HCT116 (cell line): ENCODE measurements around the gene PRKAG2. TPM values are rescaled to one million over a fixed set of nuclear protein-coding genes. Genes with fewer than 3 reads are reported as not detected.

Experiments
- ATAC-seq: fragments of 200-7000 bp; cut with Tn5 transposase; 2 replicates; pipeline ENCODE4 v1.9.1; 2020; ENCODE audit warnings: mild to moderate bottlenecking, moderate library complexity
- BruUV-seq: library from RNA; stranded (reverse); fragments of 400-500 nt; replicated peaks from 2 replicates; lab custom pipeline; 2021; lab: Mats Ljungman, UMichigan
- CTCF ChIA-PET: fragments of 300-600 bp; sonication (Branson Sonifier 250); formaldehyde crosslinking; loops from one replicate; lab custom pipeline; 2021; ENCODE audit warnings: antibody characterized with exemption; lab: Charles Lee
- POLR2A ChIA-PET: fragments of 300-600, 350-600 bp; sonication (Branson Sonifier 250); formaldehyde crosslinking; loops from one replicate; lab custom pipeline; 2021; ENCODE audit warnings: antibody characterized with exemption; lab: Charles Lee
- RAD21 ChIA-PET, 2 experiments: fragments of 300-600 bp; sonication (Branson Sonifier 250); formaldehyde crosslinking; loops; one replicate each; lab custom pipeline; 2023; ENCODE audit warnings: low total read pairs in 2 of 2; ENCODE audit not compliant: uncharacterized antibody in 2 of 2, unreplicated experiment in 2 of 2, low non-redundant PET in 1 of 2; lab: Charles Lee
- DNase-seq: peaks from one replicate; pipeline ENCODE4 v3.0.0-alpha.2; 2010; ENCODE audit warnings: low read depth, low spot score
- H2AFZ ChIP-seq: fragments of 200-600 bp; shearing (Covaris generic), sonication (generic); 2 replicates; pipeline ENCODE4 v1.6.1; 2017; ENCODE audit warnings: low read depth, mixed run types, mixed read lengths, antibody characterized with exemption, low read length; ENCODE audit not compliant: poor library complexity, severe bottlenecking
- H3K27ac ChIP-seq: 2 replicates; pipeline ENCODE4 v1.5.1; 2012; ENCODE audit warnings: low read depth, low read length
- H3K27me3 ChIP-seq: fragments of 200-600 bp; sonication (generic); 2 replicates; pipeline ENCODE4 v1.6.1; 2016; ENCODE audit warnings: mixed run types, low read length, mixed read lengths; ENCODE audit not compliant: insufficient read depth
- H3K36me3 ChIP-seq, 2 experiments: fragments of 200-500 bp in 1 of 2; fragments of 200-600 bp in 1 of 2; sonication (Bioruptor generic) in 1 of 2; sonication (generic) in 1 of 2; 2 replicates each; pipeline versions ENCODE4 v1.5.1 to v1.6.1; 2014 to 2016; ENCODE audit warnings: low read length in 2 of 2, inconsistent platforms in 1 of 2, mixed read lengths in 1 of 2, mixed run types in 1 of 2; ENCODE audit not compliant: insufficient read depth in 2 of 2, control insufficient read depth in 1 of 2
- H3K4me1 ChIP-seq, 2 experiments: fragments of 200-600 bp in 1 of 2; sonication (generic) in 1 of 2; 2 replicates each; pipeline versions ENCODE4 v1.5.1 to v1.6.1; 2012 to 2017; ENCODE audit warnings: low read length in 2 of 2, inconsistent platforms in 1 of 2, mild to moderate bottlenecking in 1 of 2, mixed read lengths in 1 of 2, mixed run types in 1 of 2, moderate library complexity in 1 of 2; ENCODE audit not compliant: insufficient read depth in 2 of 2, control insufficient read depth in 1 of 2
- H3K4me2 ChIP-seq: fragments of 200-600 bp; sonication (generic); 2 replicates; pipeline ENCODE4 v1.6.1; 2017; ENCODE audit warnings: mixed run types, low read length, mixed read lengths
- H3K4me3 ChIP-seq, 2 experiments: fragments of 200-600 bp in 1 of 2; sonication (generic) in 1 of 2; replicated peaks in 1 of 2; 2 replicates each; pipeline ENCODE4 v1.5.1; 2011 to 2016; ENCODE audit warnings: low read length in 2 of 2, control low read depth in 1 of 2, low read depth in 1 of 2, mild to moderate bottlenecking in 1 of 2, mixed read lengths in 1 of 2, mixed run types in 1 of 2
- H3K79me2 ChIP-seq: fragments of 200-600 bp; sonication (generic); 2 replicates; pipeline ENCODE4 v1.6.1; 2017; ENCODE audit warnings: mild to moderate bottlenecking, mixed run types, low read length, moderate library complexity, mixed read lengths; ENCODE audit not compliant: insufficient read depth
- H3K9ac ChIP-seq: fragments of 200-600 bp; sonication (generic); 2 replicates; pipeline ENCODE4 v1.6.1; 2016; ENCODE audit warnings: low read length, mixed read lengths
- H3K9me2 ChIP-seq: fragments of 200-600 bp; sonication (generic), shearing (Covaris generic); 2 replicates; pipeline ENCODE4 v1.6.1; 2017; ENCODE audit warnings: mixed run types, mild to moderate bottlenecking, moderate library complexity; ENCODE audit not compliant: insufficient read depth
- H3K9me3 ChIP-seq, 2 experiments: fragments of 200-500 bp in 1 of 2; fragments of 200-600 bp in 1 of 2; sonication (Bioruptor generic) in 1 of 2; sonication (generic) in 1 of 2; 2 replicates each; pipeline ENCODE4 v1.6.1; 2014 to 2017; ENCODE audit warnings: low read length in 2 of 2, mixed read lengths in 2 of 2, inconsistent platforms in 1 of 2, low read depth in 1 of 2, mild to moderate bottlenecking in 1 of 2, mixed run types in 1 of 2, moderate library complexity in 1 of 2; ENCODE audit not compliant: control insufficient read depth in 1 of 2, insufficient read depth in 1 of 2
- H4K20me1 ChIP-seq: fragments of 200-600 bp; sonication (generic), shearing (Covaris generic); 2 replicates; pipeline ENCODE4 v1.6.1; 2017; ENCODE audit warnings: mixed run types, mild to moderate bottlenecking, moderate library complexity; ENCODE audit not compliant: insufficient read depth
- SP1 ChIP-seq: IDR thresholded peaks from 2 replicates; pipeline ENCODE4 v1.6.1; 2012; ENCODE audit warnings: low read depth
- YY1 ChIP-seq: IDR thresholded peaks from 2 replicates; pipeline ENCODE4 v1.6.1; 2011; ENCODE audit warnings: low read length, low read depth, moderate library complexity, mild to moderate bottlenecking; ENCODE audit not compliant: insufficient replicate concordance; ENCODE audit errors: extremely low read depth
- ZNF274 ChIP-seq: fragments of 200-500 bp; sonication (Bioruptor generic); IDR thresholded peaks from 2 replicates; pipeline ENCODE4 v1.6.1; 2014; ENCODE audit warnings: mild to moderate bottlenecking, low read depth, low read length, inconsistent platforms
- intact Hi-C: fragments of 100-400 bp; cut with micrococcal nuclease; formaldehyde crosslinking; loops from 2 replicates; pipeline ENCODE4 v1.10.0; 2022
- total RNA-seq: library from RNA; stranded (reverse); gene quantifications from one replicate; pipeline ENCODE4 v1.2.1, GENCODE V29; 2021; ENCODE audit not compliant: unreplicated experiment
- TF ChIP-seq, protein P1 (sequence below): IDR thresholded peaks from 2 replicates; pipeline ENCODE4 v1.6.1; 2012; ENCODE audit warnings: low read depth
- TF ChIP-seq, protein P2 (sequence below): IDR thresholded peaks from 2 replicates; pipeline ENCODE4 v1.6.1; 2011; ENCODE audit warnings: mild to moderate bottlenecking, low read length, moderate library complexity; ENCODE audit not compliant: insufficient replicate concordance; ENCODE audit errors: extremely low read depth

Gene PRKAG2
- total RNA-seq, 1 experiment from 2014 or later = 23.6 TPM

DNA sequence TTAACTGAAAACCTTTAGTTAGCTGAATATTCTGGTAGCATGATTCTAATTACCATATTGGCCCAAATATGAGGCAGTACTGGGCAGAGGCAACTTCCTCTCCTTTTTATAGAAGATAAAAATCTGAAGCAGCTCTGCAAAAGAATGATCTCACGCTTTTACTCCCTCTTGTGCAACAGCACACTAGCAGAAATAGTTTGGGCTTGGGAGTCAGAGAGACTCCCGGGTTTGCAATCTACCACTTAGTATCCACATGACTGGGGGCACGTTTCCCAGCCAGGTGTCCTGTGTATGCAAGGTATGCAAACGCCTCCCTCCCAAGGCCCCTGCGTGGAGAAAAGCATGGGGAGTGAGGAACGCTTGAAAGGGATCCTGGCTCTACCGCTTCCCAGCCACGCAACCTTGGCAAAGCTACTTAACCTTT is 310.0 kb downstream of the PRKAG2 start:
- ChIA-PET RAD21 (no interaction called here), CTCF (interaction anchor here (1.4 kb wide), 1 partner anchor 217 kb away, joined by 4 read pairs; no protein-coding TSS in a partner anchor), POLR2A (no interaction called here)
- Histone ChIP-seq H3K9me3 (no peaks in the 10 kb centered on the region), H3K9me2 (no peaks in the 10 kb centered on the region), H3K4me2 (no peak overlapping the region), H3K9ac (no peak overlapping the region), H4K20me1 (no peaks in the 10 kb centered on the region), H2AFZ (no peak overlapping the region), H3K27ac (no peak overlapping the region), H3K79me2 (no peaks in the 10 kb centered on the region), H3K36me3 (0 out of 4 replicates have a peak, but pooled peaks cover 0 to 2% of the 10 kb centered on the region in 2 experiments), H3K27me3 (no peaks in the 10 kb centered on the region), H3K4me1 (no peaks in the 10 kb centered on the region), H3K4me3 (no peak overlapping the region)
- ATAC-seq (no peak), DNase-seq (no peak)
- intact Hi-C loops = no loop called here
- no TSS peak for BruUV-seq
- TF ChIP-seq SP1 (no peak), ZNF274 (no peak), YY1 (no peak)
- TF ChIP-seq, protein P1, sequence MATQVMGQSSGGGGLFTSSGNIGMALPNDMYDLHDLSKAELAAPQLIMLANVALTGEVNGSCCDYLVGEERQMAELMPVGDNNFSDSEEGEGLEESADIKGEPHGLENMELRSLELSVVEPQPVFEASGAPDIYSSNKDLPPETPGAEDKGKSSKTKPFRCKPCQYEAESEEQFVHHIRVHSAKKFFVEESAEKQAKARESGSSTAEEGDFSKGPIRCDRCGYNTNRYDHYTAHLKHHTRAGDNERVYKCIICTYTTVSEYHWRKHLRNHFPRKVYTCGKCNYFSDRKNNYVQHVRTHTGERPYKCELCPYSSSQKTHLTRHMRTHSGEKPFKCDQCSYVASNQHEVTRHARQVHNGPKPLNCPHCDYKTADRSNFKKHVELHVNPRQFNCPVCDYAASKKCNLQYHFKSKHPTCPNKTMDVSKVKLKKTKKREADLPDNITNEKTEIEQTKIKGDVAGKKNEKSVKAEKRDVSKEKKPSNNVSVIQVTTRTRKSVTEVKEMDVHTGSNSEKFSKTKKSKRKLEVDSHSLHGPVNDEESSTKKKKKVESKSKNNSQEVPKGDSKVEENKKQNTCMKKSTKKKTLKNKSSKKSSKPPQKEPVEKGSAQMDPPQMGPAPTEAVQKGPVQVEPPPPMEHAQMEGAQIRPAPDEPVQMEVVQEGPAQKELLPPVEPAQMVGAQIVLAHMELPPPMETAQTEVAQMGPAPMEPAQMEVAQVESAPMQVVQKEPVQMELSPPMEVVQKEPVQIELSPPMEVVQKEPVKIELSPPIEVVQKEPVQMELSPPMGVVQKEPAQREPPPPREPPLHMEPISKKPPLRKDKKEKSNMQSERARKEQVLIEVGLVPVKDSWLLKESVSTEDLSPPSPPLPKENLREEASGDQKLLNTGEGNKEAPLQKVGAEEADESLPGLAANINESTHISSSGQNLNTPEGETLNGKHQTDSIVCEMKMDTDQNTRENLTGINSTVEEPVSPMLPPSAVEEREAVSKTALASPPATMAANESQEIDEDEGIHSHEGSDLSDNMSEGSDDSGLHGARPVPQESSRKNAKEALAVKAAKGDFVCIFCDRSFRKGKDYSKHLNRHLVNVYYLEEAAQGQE = no peak
- TF ChIP-seq, protein P2, sequence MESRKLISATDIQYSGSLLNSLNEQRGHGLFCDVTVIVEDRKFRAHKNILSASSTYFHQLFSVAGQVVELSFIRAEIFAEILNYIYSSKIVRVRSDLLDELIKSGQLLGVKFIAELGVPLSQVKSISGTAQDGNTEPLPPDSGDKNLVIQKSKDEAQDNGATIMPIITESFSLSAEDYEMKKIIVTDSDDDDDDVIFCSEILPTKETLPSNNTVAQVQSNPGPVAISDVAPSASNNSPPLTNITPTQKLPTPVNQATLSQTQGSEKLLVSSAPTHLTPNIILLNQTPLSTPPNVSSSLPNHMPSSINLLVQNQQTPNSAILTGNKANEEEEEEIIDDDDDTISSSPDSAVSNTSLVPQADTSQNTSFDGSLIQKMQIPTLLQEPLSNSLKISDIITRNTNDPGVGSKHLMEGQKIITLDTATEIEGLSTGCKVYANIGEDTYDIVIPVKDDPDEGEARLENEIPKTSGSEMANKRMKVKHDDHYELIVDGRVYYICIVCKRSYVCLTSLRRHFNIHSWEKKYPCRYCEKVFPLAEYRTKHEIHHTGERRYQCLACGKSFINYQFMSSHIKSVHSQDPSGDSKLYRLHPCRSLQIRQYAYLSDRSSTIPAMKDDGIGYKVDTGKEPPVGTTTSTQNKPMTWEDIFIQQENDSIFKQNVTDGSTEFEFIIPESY = no peak
